A549 (cell line): ENCODE measurements around the gene DNHD1. TPM values are rescaled to one million over a fixed set of nuclear protein-coding genes. Genes with fewer than 3 reads are reported as not detected.

Source experiments
- ATAC-seq, 2 experiments: fragments of 200-7000 bp in 1 of 2; fragments of >200 bp in 1 of 2; cut with Nextera tagmentation in 1 of 2; cut with Tn5 transposase in 1 of 2; 3 replicates each; pipeline versions ENCODE4 v1.8.0 to v1.9.1; 2018 to 2020; ENCODE audit warnings: mild to moderate bottlenecking in 1 of 2, moderate library complexity in 1 of 2
- CTCF ChIA-PET: fragments of 300-600 bp; sonication (Branson Sonifier 250); formaldehyde crosslinking; extraction: SDS; loops from one replicate; lab custom pipeline; 2021; ENCODE audit warnings: antibody characterized with exemption, inconsistent platforms; lab: Yijun Ruan, JAX
- POLR2A ChIA-PET: fragments of 350-600 bp; formaldehyde crosslinking; extraction: SDS; loops from one replicate; lab custom pipeline; 2021; ENCODE audit warnings: antibody characterized with exemption, inconsistent platforms; lab: Yijun Ruan, JAX
- DNase-seq, 2 experiments: peaks; one replicate each; pipeline versions ENCODE4 v3.0.0 to v3.0.0-alpha.2; 2011 to 2016; ENCODE audit warnings: low read depth in 1 of 2, low spot score in 1 of 2
- FAIRE-seq: peaks from 2 replicates; lab custom pipeline; 2011; peaks lifted over from hg19 to GRCh38; lab: Jason Lieb, UNC
- H3K27ac ChIP-seq, 2 experiments: fragments of >200 bp; sonication (Bioruptor Twin); formaldehyde crosslinking; 3 replicates each; pipeline ENCODE4 v1.5.1; 2016 to 2017
- H3K4me1 ChIP-seq: fragments of >200 bp; sonication (Bioruptor Twin); formaldehyde crosslinking; 3 replicates; pipeline ENCODE4 v1.6.1; 2016
- H3K4me2 ChIP-seq: fragments of >200 bp; sonication (Bioruptor Twin); formaldehyde crosslinking; 3 replicates; pipeline ENCODE4 v1.6.1; 2016
- H3K4me3 ChIP-seq: fragments of >200 bp; sonication (Bioruptor Twin); formaldehyde crosslinking; 3 replicates; pipeline ENCODE4 v1.5.1; 2016
- H3K9me3 ChIP-seq: fragments of >200 bp; sonication (Bioruptor Twin); formaldehyde crosslinking; 3 replicates; pipeline ENCODE4 v1.6.1; 2016
- CBX2 ChIP-seq: fragments of 200-600 bp; sonication (generic); IDR thresholded peaks from 2 replicates; pipeline ENCODE4 v1.6.1; 2016; ENCODE audit warnings: low read depth, mild to moderate bottlenecking, borderline replicate concordance
- EHMT2 ChIP-seq: fragments of 200-600 bp; sonication (generic); IDR thresholded peaks from 2 replicates; pipeline ENCODE4 v1.6.1; 2016; ENCODE audit warnings: antibody characterized with exemption, low read depth, mild to moderate bottlenecking, moderate library complexity
- FOSL2 ChIP-seq, 2 experiments: fragments of 450-650 bp in 1 of 2; fragments of >200 bp in 1 of 2; sonication (Bioruptor Twin) in 1 of 2; formaldehyde crosslinking; IDR thresholded peaks; 2 replicates each; pipeline versions ENCODE4 v1.5.0 to v1.6.1; 2016 to 2020; ENCODE audit warnings: mild to moderate bottlenecking in 1 of 2, moderate library complexity in 1 of 2
- FOXS1 ChIP-seq: fragments of 250-450 bp; sonication (Bioruptor Pico); IDR thresholded peaks from 2 replicates; pipeline ENCODE4 v1.5.0; 2020; ENCODE audit warnings: mild to moderate bottlenecking, moderate library complexity
- GATA3 ChIP-seq: IDR thresholded peaks from 2 replicates; pipeline ENCODE4 v1.6.1; 2012; ENCODE audit warnings: borderline replicate concordance
- HOXA7 ChIP-seq: fragments of 250-450 bp; sonication (Bioruptor Pico); IDR thresholded peaks from 2 replicates; pipeline ENCODE4 v1.5.0; 2020; ENCODE audit warnings: mild to moderate bottlenecking, moderate library complexity
- JUNB ChIP-seq: fragments of >200 bp; sonication (Bioruptor Twin); formaldehyde crosslinking; IDR thresholded peaks from 2 replicates; pipeline ENCODE4 v1.6.1; 2016
- KDM5A ChIP-seq: fragments of 200-600 bp; sonication (generic); IDR thresholded peaks from 2 replicates; pipeline ENCODE4 v1.6.1; 2016; ENCODE audit warnings: antibody characterized with exemption, mild to moderate bottlenecking
- MAFK ChIP-seq: fragments of 450-650 bp; IDR thresholded peaks from 2 replicates; pipeline ENCODE4 v1.6.1; 2014; ENCODE audit not compliant: partially characterized antibody
- NR3C1 ChIP-seq: fragments of >200 bp; sonication (Bioruptor Twin); formaldehyde crosslinking; IDR thresholded peaks from 3 replicates; pipeline ENCODE4 v1.6.1; 2017
- PBX3 ChIP-seq: IDR thresholded peaks from 2 replicates; pipeline ENCODE4 v1.6.1; 2012
- PHF8 ChIP-seq: fragments of 200-600 bp; sonication (generic); IDR thresholded peaks from 2 replicates; pipeline ENCODE4 v1.6.1; 2016; ENCODE audit warnings: low read depth, mild to moderate bottlenecking, antibody characterized with exemption, moderate library complexity, borderline replicate concordance
- POLR2A ChIP-seq: IDR thresholded peaks from 2 replicates; pipeline ENCODE4 v1.6.1; 2012; ENCODE audit warnings: mild to moderate bottlenecking, low read length
- RARB ChIP-seq: fragments of 250-450 bp; sonication (Bioruptor Pico); IDR thresholded peaks from 2 replicates; pipeline ENCODE4 v1.8.0; 2021; ENCODE audit warnings: mild to moderate bottlenecking, moderate library complexity
- REST ChIP-seq: fragments of 200-600 bp; sonication (generic); IDR thresholded peaks from 2 replicates; pipeline ENCODE4 v1.6.1; 2016; ENCODE audit warnings: antibody characterized with exemption, mild to moderate bottlenecking, moderate library complexity
- RFX5 ChIP-seq: fragments of 450-650 bp; IDR thresholded peaks from 2 replicates; pipeline ENCODE4 v1.7.1; 2014; ENCODE audit warnings: antibody characterized with exemption, mild to moderate bottlenecking, moderate library complexity
- RNF2 ChIP-seq: fragments of 200-600 bp; sonication (generic); IDR thresholded peaks from 2 replicates; pipeline ENCODE4 v1.6.1; 2016; ENCODE audit warnings: low read depth, mild to moderate bottlenecking, antibody characterized with exemption, moderate library complexity, borderline replicate concordance
- SMC3 ChIP-seq: fragments of >200 bp; sonication (Bioruptor Twin); formaldehyde crosslinking; IDR thresholded peaks from 3 replicates; pipeline ENCODE4 v1.6.1; 2018; ENCODE audit warnings: inconsistent platforms
- TP53 ChIP-seq: fragments of 250-450 bp; sonication (Bioruptor Pico); IDR thresholded peaks from 2 replicates; pipeline ENCODE4 v1.5.0; 2021; ENCODE audit warnings: mild to moderate bottlenecking, moderate library complexity
- USF2 ChIP-seq: fragments of 450-650 bp; IDR thresholded peaks from 2 replicates; pipeline ENCODE4 v1.6.1; 2014; ENCODE audit warnings: antibody characterized with exemption
- WGBS: methylation state at CpG from one replicate; pipeline ENCODE4 v1.1.6; 2017; ENCODE audit errors: missing lambda C conversion rate; 5-methylcytosine and 5-hydroxymethylcytosine counted together
- polyA plus RNA-seq, 4 experiments: library from polyadenylated mRNA; depleted of rRNA in 3 of 4; stranded (reverse); fragments of >200 nt; fragmentation: RNase III in 1 of 4; extraction: RNeasy Plus Mini Kit Qiagen cat#74134 plus additional on column Dnase treatment in 1 of 4; gene quantifications; 2 replicates in 3 of 4; 3 replicates in 1 of 4; pipeline ENCODE4 v1.2.3, GENCODE V29; 2011 to 2017

The DNHD1 gene
- polyA plus RNA-seq, 2 of the 4 experiments (the other 2 are of a cell fraction): 6.8 to 8.6 TPM

- DNase-seq: no peak
- H3K4me2 ChIP-seq: no peak overlapping the region
- H3K4me1 ChIP-seq: peaks cover 12% of the 10 kb centered on the region; the same call in 2 of the 3 replicates
- no peak overlapping the region for H3K27ac ChIP-seq
- CTCF ChIA-PET: interaction anchor here (0.6 to 3.8 kb wide), 8 partner anchors 8 to 260 kb away, joined by 3 to 19 read pairs (median 4); partner anchors contain the start of genes MRPL17 and TAF10
- 82% methylated on average over 1 of the region's 1 CpG for WGBS
- TF ChIP-seq RFX5 (no peak), TP53 (CRISPR knock-in tag) (no peak), HOXA7 (no peak), RNF2 (no peak), KDM5A (no peak), FOSL2 (IDR thresholded peaks at IDR 0.05) (no peak), FOSL2 (CRISPR knock-in tag; IDR thresholded peaks at IDR 0.05) (no peak), CBX2 (no peak), MAFK (no peak), EHMT2 (no peak), REST (no peak), PBX3 (no peak), PHF8 (no peak), NR3C1 (no peak), POLR2A (no peak), RARB (CRISPR knock-in tag) (no peak), SMC3 (no peak), GATA3 (no peak), USF2 (no peak), JUNB (no peak), FOXS1 (CRISPR knock-in tag) (no peak)
- TF ChIP-seq, all 56 proteins: peak for 0
- Histone ChIP-seq H3K9me3 (no peaks in the 10 kb centered on the region), H3K4me3 (no peak overlapping the region)
- POLR2A ChIA-PET: no interaction called here
- ATAC-seq (no peak), FAIRE-seq (no peak)
Measured at GRCh38 chr11:6620636-6621035, 123.6 kb downstream of the DNHD1 start.

Other genes with a start within 250 kb of the DNHD1 start
- not detected in 2 replicates for gene CCKBR, start 237.4 kb upstream of the DNHD1 start, polyA plus RNA-seq (2011; rRNA removed)
- gene CCKBR, start 237.4 kb upstream of the DNHD1 start, polyA plus RNA-seq (2017; fragmentation: RNase III; extraction: RNeasy Plus Mini Kit Qiagen cat#74134 plus additional on column Dnase treatment): not detected in 3 replicates
- gene CAVIN3, start 176.8 kb upstream of the DNHD1 start, polyA plus RNA-seq (2011; rRNA removed): 5.2 and 6.0 TPM in 2 replicates
- 15.9 to 26.7 TPM (median 22.9 TPM) in 3 replicates for gene CAVIN3, start 176.8 kb upstream of the DNHD1 start, polyA plus RNA-seq (2017; fragmentation: RNase III; extraction: RNeasy Plus Mini Kit Qiagen cat#74134 plus additional on column Dnase treatment)
- gene SMPD1, start 106.8 kb upstream of the DNHD1 start, polyA plus RNA-seq (2011; rRNA removed): 5.1 and 5.5 TPM in 2 replicates
- 5.7 to 6.8 TPM (median 6.5 TPM) in 3 replicates for gene SMPD1, start 106.8 kb upstream of the DNHD1 start, polyA plus RNA-seq (2017; fragmentation: RNase III; extraction: RNeasy Plus Mini Kit Qiagen cat#74134 plus additional on column Dnase treatment)
- 13.6 and 17.2 TPM in 2 replicates for gene APBB1, start 78.2 kb upstream of the DNHD1 start, polyA plus RNA-seq (2011; rRNA removed)
- gene APBB1, start 78.2 kb upstream of the DNHD1 start, polyA plus RNA-seq (2017; fragmentation: RNase III; extraction: RNeasy Plus Mini Kit Qiagen cat#74134 plus additional on column Dnase treatment): 14.4 to 18.5 TPM (median 16.4 TPM) in 3 replicates
- 0.66 and 1.5 TPM in 2 replicates for gene HPX, start 56.3 kb upstream of the DNHD1 start, polyA plus RNA-seq (2011; rRNA removed)
- 0.35 to 0.70 TPM (median 0.57 TPM) in 3 replicates for gene HPX, start 56.3 kb upstream of the DNHD1 start, polyA plus RNA-seq (2017; fragmentation: RNase III; extraction: RNeasy Plus Mini Kit Qiagen cat#74134 plus additional on column Dnase treatment)
- gene TRIM3, start 23.3 kb upstream of the DNHD1 start, polyA plus RNA-seq (2011; rRNA removed): 10.0 and 11.3 TPM in 2 replicates
- gene TRIM3, start 23.3 kb upstream of the DNHD1 start, polyA plus RNA-seq (2017; fragmentation: RNase III; extraction: RNeasy Plus Mini Kit Qiagen cat#74134 plus additional on column Dnase treatment): 17.5 to 19.8 TPM (median 19.6 TPM) in 3 replicates
- 87.9 and 88.5 TPM in 2 replicates for gene ARFIP2, start 15.9 kb upstream of the DNHD1 start, polyA plus RNA-seq (2011; rRNA removed)
- gene ARFIP2, start 15.9 kb upstream of the DNHD1 start, polyA plus RNA-seq (2017; fragmentation: RNase III; extraction: RNeasy Plus Mini Kit Qiagen cat#74134 plus additional on column Dnase treatment): 68.7 to 80.0 TPM (median 79.2 TPM) in 3 replicates
- gene TIMM10B, start 15.8 kb upstream of the DNHD1 start, polyA plus RNA-seq (2011; rRNA removed): 31.6 and 35.6 TPM in 2 replicates
- gene TIMM10B, start 15.8 kb upstream of the DNHD1 start, polyA plus RNA-seq (2017; fragmentation: RNase III; extraction: RNeasy Plus Mini Kit Qiagen cat#74134 plus additional on column Dnase treatment): 20.6 to 24.4 TPM (median 22.0 TPM) in 3 replicates
- 20.5 and 25.9 TPM in 2 replicates for gene RRP8, start 106.3 kb downstream of the DNHD1 start, polyA plus RNA-seq (2011; rRNA removed)
- gene RRP8, start 106.3 kb downstream of the DNHD1 start, polyA plus RNA-seq (2017; fragmentation: RNase III; extraction: RNeasy Plus Mini Kit Qiagen cat#74134 plus additional on column Dnase treatment): 14.5 to 17.9 TPM (median 14.5 TPM) in 3 replicates
- 109 and 120 TPM in 2 replicates for gene ILK, start 106.5 kb downstream of the DNHD1 start, polyA plus RNA-seq (2011; rRNA removed)
- gene ILK, start 106.5 kb downstream of the DNHD1 start, polyA plus RNA-seq (2017; fragmentation: RNase III; extraction: RNeasy Plus Mini Kit Qiagen cat#74134 plus additional on column Dnase treatment): 108 to 116 TPM (median 114 TPM) in 3 replicates
- gene TAF10, start 114.9 kb downstream of the DNHD1 start, polyA plus RNA-seq (2011; rRNA removed): 174 and 242 TPM in 2 replicates
- 124 to 138 TPM (median 135 TPM) in 3 replicates for gene TAF10, start 114.9 kb downstream of the DNHD1 start, polyA plus RNA-seq (2017; fragmentation: RNase III; extraction: RNeasy Plus Mini Kit Qiagen cat#74134 plus additional on column Dnase treatment)
- gene TPP1, start 122.1 kb downstream of the DNHD1 start, polyA plus RNA-seq (2011; rRNA removed): 53.2 and 63.0 TPM in 2 replicates
- 32.3 to 41.6 TPM (median 40.7 TPM) in 3 replicates for gene TPP1, start 122.1 kb downstream of the DNHD1 start, polyA plus RNA-seq (2017; fragmentation: RNase III; extraction: RNeasy Plus Mini Kit Qiagen cat#74134 plus additional on column Dnase treatment)
- 0.06 and 0.08 TPM in 2 replicates for gene DCHS1, start 158.5 kb downstream of the DNHD1 start, polyA plus RNA-seq (2011; rRNA removed)
- gene DCHS1, start 158.5 kb downstream of the DNHD1 start, polyA plus RNA-seq (2017; fragmentation: RNase III; extraction: RNeasy Plus Mini Kit Qiagen cat#74134 plus additional on column Dnase treatment): 0.04 to 0.07 TPM (median 0.06 TPM) in 3 replicates
- gene MRPL17, start 186.1 kb downstream of the DNHD1 start, polyA plus RNA-seq (2011; rRNA removed): 96.8 and 107 TPM in 2 replicates
- 127 to 132 TPM (median 128 TPM) in 3 replicates for gene MRPL17, start 186.1 kb downstream of the DNHD1 start, polyA plus RNA-seq (2017; fragmentation: RNase III; extraction: RNeasy Plus Mini Kit Qiagen cat#74134 plus additional on column Dnase treatment)